GM12892 (cell line): ENCODE data around the gene RIIAD1.

Source experiments
- POLR2A ChIP-seq: IDR thresholded peaks from 2 replicates; pipeline ENCODE4 v1.6.1; 2011; ENCODE audit warnings: low read depth, low read length, control low read depth
- POLR2AphosphoS5 ChIP-seq: IDR thresholded peaks from 2 replicates; pipeline ENCODE4 v1.6.1; 2011; ENCODE audit warnings: low read depth, low read length, control low read depth

- TF ChIP-seq POLR2A (no peak), POLR2AphosphoS5 (no peak)
These were observed 4.3 kb upstream of the RIIAD1 start, which contains the start of gene CELF3 for GRCh38 chr1:151716771-151717631.
